ENCODE results near the gene CHMP6. TPM values are rescaled to one million over a fixed set of nuclear protein-coding genes. Genes with fewer than 3 reads are reported as not detected.

CHMP6 gene
- polyA plus RNA-seq, 1 donor from 2014 or later = 35.1 TPM

DNA sequence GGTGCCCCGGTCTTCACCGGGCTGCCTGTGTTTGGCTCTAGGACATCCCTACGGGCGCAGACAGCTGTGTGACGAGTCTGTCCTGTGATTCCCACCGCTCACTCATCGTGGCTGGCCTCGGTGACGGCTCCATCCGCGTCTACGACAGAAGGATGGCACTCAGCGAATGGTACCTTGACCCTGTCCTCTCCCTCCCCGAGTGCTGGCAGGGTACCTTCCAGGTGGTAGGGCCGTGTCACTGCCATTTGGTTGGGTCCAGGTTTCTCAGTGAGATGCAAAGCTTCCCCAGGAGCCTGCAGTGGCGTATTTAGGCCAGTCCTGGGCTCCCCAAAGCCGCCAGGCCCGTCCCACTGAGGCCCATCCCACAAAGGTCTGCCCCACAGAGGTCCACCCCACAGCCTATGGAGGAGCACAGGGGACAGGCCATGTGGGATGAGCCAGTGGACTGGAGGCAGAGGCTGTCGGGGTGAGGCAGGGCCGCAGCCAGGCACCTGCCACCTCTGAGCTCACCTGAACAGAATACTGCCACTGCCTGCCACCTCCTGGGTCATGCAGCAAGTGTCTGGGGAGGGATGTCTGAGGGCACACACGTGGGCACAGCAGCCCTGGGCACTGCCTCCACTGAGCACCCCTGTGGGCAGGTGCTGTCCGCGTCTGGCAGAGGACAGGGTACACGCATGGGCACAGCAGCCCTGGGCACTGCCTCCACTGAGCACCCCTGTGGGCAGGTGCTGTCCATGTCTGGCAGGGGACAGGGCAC, 31.4 kb upstream of the CHMP6 start:
- no peak overlapping the region for H2AFZ ChIP-seq (ENCODE audit: low read depth, low read length)
- TF ChIP-seq, protein P1, sequence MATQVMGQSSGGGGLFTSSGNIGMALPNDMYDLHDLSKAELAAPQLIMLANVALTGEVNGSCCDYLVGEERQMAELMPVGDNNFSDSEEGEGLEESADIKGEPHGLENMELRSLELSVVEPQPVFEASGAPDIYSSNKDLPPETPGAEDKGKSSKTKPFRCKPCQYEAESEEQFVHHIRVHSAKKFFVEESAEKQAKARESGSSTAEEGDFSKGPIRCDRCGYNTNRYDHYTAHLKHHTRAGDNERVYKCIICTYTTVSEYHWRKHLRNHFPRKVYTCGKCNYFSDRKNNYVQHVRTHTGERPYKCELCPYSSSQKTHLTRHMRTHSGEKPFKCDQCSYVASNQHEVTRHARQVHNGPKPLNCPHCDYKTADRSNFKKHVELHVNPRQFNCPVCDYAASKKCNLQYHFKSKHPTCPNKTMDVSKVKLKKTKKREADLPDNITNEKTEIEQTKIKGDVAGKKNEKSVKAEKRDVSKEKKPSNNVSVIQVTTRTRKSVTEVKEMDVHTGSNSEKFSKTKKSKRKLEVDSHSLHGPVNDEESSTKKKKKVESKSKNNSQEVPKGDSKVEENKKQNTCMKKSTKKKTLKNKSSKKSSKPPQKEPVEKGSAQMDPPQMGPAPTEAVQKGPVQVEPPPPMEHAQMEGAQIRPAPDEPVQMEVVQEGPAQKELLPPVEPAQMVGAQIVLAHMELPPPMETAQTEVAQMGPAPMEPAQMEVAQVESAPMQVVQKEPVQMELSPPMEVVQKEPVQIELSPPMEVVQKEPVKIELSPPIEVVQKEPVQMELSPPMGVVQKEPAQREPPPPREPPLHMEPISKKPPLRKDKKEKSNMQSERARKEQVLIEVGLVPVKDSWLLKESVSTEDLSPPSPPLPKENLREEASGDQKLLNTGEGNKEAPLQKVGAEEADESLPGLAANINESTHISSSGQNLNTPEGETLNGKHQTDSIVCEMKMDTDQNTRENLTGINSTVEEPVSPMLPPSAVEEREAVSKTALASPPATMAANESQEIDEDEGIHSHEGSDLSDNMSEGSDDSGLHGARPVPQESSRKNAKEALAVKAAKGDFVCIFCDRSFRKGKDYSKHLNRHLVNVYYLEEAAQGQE (IDR thresholded peaks at IDR 0.05; ENCODE audit: borderline replicate concordance) = no peak
- no peak for TF ChIP-seq EP300 (conservative IDR thresholded peaks at IDR 0.05; ENCODE audit: poor library complexity, severe bottlenecking)
- H3K27ac ChIP-seq (ENCODE audit: low read length) = no peak overlapping the region
- H4K20me1 ChIP-seq (ENCODE audit: insufficient read depth) = no peaks in the 10 kb centered on the region
- H3K9me2 ChIP-seq (ENCODE audit: insufficient read depth, low read length) = no peaks in the 10 kb centered on the region
- no peaks in the 10 kb centered on the region for H3K27me3 ChIP-seq (ENCODE audit: insufficient read depth, low read depth, low read length)
- peaks cover under 1% of the 10 kb centered on the region for H3K36me3 ChIP-seq (ENCODE audit: insufficient read depth, low read length)
- no peaks in the 10 kb centered on the region for H3F3A ChIP-seq (ENCODE audit: insufficient read depth, low read length, poor library complexity, severe bottlenecking)
- no peaks in the 10 kb centered on the region for H3K9me3 ChIP-seq (ENCODE audit: low read length)
- no peak overlapping the region for H3K4me3 ChIP-seq (ENCODE audit: low read length)
- no peak overlapping the region for H3K4me2 ChIP-seq (ENCODE audit: low read length)
- H3K9ac ChIP-seq (ENCODE audit: low read length) = no peak overlapping the region
- no peaks in the 10 kb centered on the region for H3K79me2 ChIP-seq (replicated peaks; ENCODE audit: insufficient read depth, low read length)

DNA sequence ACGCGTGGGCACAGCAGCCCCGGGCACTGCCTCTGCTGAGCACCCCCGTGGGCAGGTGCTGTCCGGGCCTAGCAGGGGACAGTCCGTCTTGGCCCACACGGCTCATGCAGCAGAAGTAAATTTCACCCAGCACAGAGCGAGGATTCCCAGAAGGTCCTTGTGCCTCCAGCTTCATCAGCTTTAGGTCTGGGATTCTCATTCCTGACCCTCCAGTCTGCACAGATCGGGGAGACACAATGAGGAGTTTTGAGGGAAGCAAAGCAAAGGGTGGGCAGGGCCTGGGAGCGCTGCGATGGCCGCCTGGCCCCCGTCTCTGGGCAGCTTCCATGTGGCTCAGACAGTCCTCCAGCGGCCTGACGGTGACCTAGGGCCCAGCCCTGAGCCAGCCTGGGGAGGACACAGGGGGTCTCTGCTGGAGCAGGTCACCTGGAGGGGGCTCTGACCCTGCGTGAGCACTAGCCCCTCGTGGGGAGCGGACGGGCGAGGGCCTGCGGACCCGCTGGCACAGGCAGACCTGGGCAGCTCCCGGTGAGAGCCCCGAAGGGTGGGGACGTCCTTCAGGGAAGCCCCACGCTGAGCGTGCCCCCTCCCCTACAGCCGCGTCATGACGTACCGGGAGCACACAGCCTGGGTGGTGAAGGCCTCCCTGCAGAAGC, 30.7 kb upstream of the CHMP6 start:
- Histone ChIP-seq H3K9me2 (ENCODE audit: insufficient read depth, low read length) (no peaks in the 10 kb centered on the region), H3K27me3 (ENCODE audit: insufficient read depth, low read depth, low read length) (no peaks in the 10 kb centered on the region), H3F3A (ENCODE audit: insufficient read depth, low read length, poor library complexity, severe bottlenecking) (no peaks in the 10 kb centered on the region), H3K4me3 (ENCODE audit: low read length) (no peak overlapping the region), H4K20me1 (ENCODE audit: insufficient read depth) (no peaks in the 10 kb centered on the region), H3K79me2 (replicated peaks; ENCODE audit: insufficient read depth, low read length) (no peaks in the 10 kb centered on the region), H3K27ac (ENCODE audit: low read length) (no peak overlapping the region), H3K36me3 (ENCODE audit: insufficient read depth, low read length) (no peaks in the 10 kb centered on the region), H3K9me3 (ENCODE audit: low read length) (no peaks in the 10 kb centered on the region), H3K9ac (ENCODE audit: low read length) (no peak overlapping the region), H2AFZ (ENCODE audit: low read depth, low read length) (no peak overlapping the region), H3K4me2 (ENCODE audit: low read length) (no peak overlapping the region)
- TF ChIP-seq POLR2AphosphoS5 (IDR thresholded peaks at IDR 0.05) = no peak
- TF ChIP-seq, protein P2, sequence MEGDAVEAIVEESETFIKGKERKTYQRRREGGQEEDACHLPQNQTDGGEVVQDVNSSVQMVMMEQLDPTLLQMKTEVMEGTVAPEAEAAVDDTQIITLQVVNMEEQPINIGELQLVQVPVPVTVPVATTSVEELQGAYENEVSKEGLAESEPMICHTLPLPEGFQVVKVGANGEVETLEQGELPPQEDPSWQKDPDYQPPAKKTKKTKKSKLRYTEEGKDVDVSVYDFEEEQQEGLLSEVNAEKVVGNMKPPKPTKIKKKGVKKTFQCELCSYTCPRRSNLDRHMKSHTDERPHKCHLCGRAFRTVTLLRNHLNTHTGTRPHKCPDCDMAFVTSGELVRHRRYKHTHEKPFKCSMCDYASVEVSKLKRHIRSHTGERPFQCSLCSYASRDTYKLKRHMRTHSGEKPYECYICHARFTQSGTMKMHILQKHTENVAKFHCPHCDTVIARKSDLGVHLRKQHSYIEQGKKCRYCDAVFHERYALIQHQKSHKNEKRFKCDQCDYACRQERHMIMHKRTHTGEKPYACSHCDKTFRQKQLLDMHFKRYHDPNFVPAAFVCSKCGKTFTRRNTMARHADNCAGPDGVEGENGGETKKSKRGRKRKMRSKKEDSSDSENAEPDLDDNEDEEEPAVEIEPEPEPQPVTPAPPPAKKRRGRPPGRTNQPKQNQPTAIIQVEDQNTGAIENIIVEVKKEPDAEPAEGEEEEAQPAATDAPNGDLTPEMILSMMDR (IDR thresholded peaks at IDR 0.05; ENCODE audit: poor library complexity, severe bottlenecking) = no peak
- TF ChIP-seq MXI1 (conservative IDR thresholded peaks at IDR 0.05; ENCODE audit: poor library complexity, severe bottlenecking) = no peak
- no peak for TF ChIP-seq EZH2 (IDR thresholded peaks at IDR 0.05; ENCODE audit: borderline replicate concordance, insufficient read depth, low read length, poor library complexity, severe bottlenecking)
- no peak for TF ChIP-seq RAD21 (conservative IDR thresholded peaks at IDR 0.05)
- TF ChIP-seq EP300 (conservative IDR thresholded peaks at IDR 0.05; ENCODE audit: poor library complexity, severe bottlenecking) = no peak
- TF ChIP-seq SMC3 (conservative IDR thresholded peaks at IDR 0.05; ENCODE audit: poor library complexity) = no peak
- TF ChIP-seq TAF1 (IDR thresholded peaks at IDR 0.05; ENCODE audit: low read depth) = no peak
- TF ChIP-seq, protein P1 (IDR thresholded peaks at IDR 0.05; ENCODE audit: borderline replicate concordance) = no peak

All from neural cell (in vitro differentiated cells).